Peyer's patch (tissue), 4 donors: Measurements from ENCODE around the gene FUT9.

ENCODE experiments used
- CTCF ChIP-seq, 6 experiments: fragments of 450-650 bp in 4 of 6; fragments of 200-600 bp in 2 of 6; sonication (generic) in 1 of 6; IDR thresholded peaks; one replicate each; pipeline ENCODE4 v1.5.1; 2017 to 2019; ENCODE audit warnings: antibody characterized with exemption in 6 of 6, mild to moderate bottlenecking in 3 of 6, moderate library complexity in 1 of 6
- POLR2A ChIP-seq, 2 donors: fragments of 450-650 bp; IDR thresholded peaks; one replicate each; pipeline ENCODE4 v1.5.1; 2017; ENCODE audit warnings: antibody characterized with exemption in 2 of 2, mild to moderate bottlenecking in 2 of 2, moderate library complexity in 2 of 2

GRCh38 chr6:95991906-95992305 lies 23.9 kb upstream of the FUT9 start:
- no peak for TF ChIP-seq CTCF (IDR thresholded peaks at IDR 0.05)
- no peak for TF ChIP-seq POLR2A (IDR thresholded peaks at IDR 0.05)
